Measurements from ENCODE around the gene RNF144A.

- TF ChIP-seq POLR2A (IDR thresholded peaks at IDR 0.05) (no peak), CTCF (IDR thresholded peaks at IDR 0.05 in 8 of 11, conservative IDR thresholded peaks at IDR 0.05 in 3 of 11) (no peak)
Measured at GRCh38 chr2:7033136-7033960, 116.1 kb downstream of the RNF144A start.
